ENCODE data around the gene BCL11A.

BCL11A gene

DNA sequence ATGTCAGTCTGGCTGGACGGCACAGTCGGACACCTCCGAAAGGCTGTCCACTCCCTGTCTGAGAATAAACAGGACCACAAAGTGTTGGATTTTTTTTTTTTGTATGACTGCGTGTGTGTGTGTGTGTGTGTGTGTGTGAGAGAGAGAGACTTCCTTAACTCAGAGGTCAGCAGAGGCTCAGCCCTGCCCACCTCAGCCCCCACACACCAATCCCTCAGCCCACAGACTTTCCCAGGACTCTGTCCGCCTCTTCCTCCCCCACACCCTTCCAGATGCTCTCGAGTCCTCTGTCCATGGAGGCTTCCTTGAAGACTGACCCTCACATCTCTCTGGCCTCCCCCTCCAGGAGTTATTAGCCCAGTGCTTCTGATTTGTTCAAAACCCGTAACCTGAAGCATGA is 147.3 kb downstream of the BCL11A start:
- no peak for DNase-seq (ENCODE audit: low read depth)

DNA sequence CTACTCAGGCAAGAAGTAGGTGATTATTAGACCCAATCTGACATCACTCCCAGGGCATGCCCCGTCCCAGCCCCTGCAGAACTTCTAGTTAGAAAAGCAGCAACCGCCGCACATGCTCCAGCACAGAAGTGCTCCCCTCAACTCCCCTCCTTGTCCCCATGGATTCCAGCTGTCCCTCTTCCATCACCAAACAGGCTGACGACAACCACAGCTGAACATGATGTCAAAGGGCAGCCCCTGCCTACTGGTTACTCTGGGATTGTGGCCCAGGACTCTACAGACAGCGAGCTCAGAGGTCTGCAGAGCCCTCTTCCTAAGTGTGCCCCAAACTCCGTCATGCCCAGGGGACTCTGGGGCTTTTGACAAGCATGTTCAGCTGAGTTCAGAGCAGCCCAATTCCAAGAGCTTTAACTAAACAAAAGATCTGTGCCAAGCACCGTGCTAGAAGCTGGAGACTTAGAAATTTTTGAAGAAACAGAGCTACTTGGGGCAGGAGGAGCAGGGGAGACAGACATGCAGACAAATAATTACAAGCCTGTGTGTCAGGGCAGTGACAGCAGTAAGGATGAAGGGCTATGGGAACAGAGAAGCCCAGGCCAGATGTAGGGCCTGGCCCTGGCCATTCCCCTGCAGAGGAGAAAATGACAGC is 148.1 kb downstream of the BCL11A start:
- DNase-seq (ENCODE audit: low read depth), result no peak
